Neuronal stem cell (in vitro differentiated cells): Measurements from ENCODE around the gene SERGEF.

Source experiments
- DNase-seq: peaks from one replicate; pipeline ENCODE4 v3.0.0-alpha.2; 2013; ENCODE audit warnings: low spot score
- H2AFZ ChIP-seq: one replicate; pipeline ENCODE4 v1.6.1; 2013; ENCODE audit warnings: mild to moderate bottlenecking, low read length, inconsistent platforms
- H2AK5ac ChIP-seq: 2 replicates; pipeline ENCODE4 v1.6.1; 2013; ENCODE audit warnings: low read depth, mild to moderate bottlenecking, inconsistent platforms, low read length, moderate library complexity, mixed read lengths
- H2BK120ac ChIP-seq: 2 replicates; pipeline ENCODE4 v1.6.1; 2013; ENCODE audit warnings: low read depth, mild to moderate bottlenecking, inconsistent platforms, low read length, moderate library complexity, mixed read lengths
- H2BK12ac ChIP-seq: one replicate; pipeline ENCODE4 v1.6.1; 2013; ENCODE audit warnings: low read length, inconsistent platforms
- H2BK15ac ChIP-seq: 2 replicates; pipeline ENCODE4 v1.6.1; 2013; ENCODE audit warnings: mild to moderate bottlenecking, low read length, inconsistent platforms, mixed read lengths
- H2BK5ac ChIP-seq: one replicate; pipeline ENCODE4 v1.6.1; 2013; ENCODE audit warnings: inconsistent platforms, mild to moderate bottlenecking, low read length, moderate library complexity
- H3K14ac ChIP-seq: one replicate; pipeline ENCODE4 v1.6.1; 2013; ENCODE audit warnings: low read length, inconsistent platforms
- H3K18ac ChIP-seq: 2 replicates; pipeline ENCODE4 v1.6.1; 2013; ENCODE audit warnings: low read length, inconsistent platforms
- H3K23ac ChIP-seq: 2 replicates; pipeline ENCODE4 v1.6.1; 2013; ENCODE audit warnings: low read depth, mild to moderate bottlenecking, mixed read lengths, low read length, inconsistent platforms; ENCODE audit not compliant: poor library complexity
- H3K27ac ChIP-seq: replicated peaks from 3 replicates; pipeline ENCODE4 v1.5.1; 2013; ENCODE audit warnings: low read length, inconsistent platforms
- H3K27me3 ChIP-seq, 3 experiments: 2 replicates each; pipeline ENCODE4 v1.6.1; 2013; ENCODE audit warnings: low read length in 3 of 3, mild to moderate bottlenecking in 2 of 3, inconsistent platforms in 1 of 3, low read depth in 1 of 3, mixed read lengths in 1 of 3, moderate library complexity in 1 of 3; ENCODE audit not compliant: control insufficient read depth in 3 of 3, insufficient read depth in 3 of 3
- H3K36me3 ChIP-seq, 2 donors: replicated peaks in 1 of 2; 2 replicates each; pipeline ENCODE4 v1.6.1; 2013; ENCODE audit warnings: low read length in 2 of 2; ENCODE audit not compliant: control insufficient read depth in 2 of 2, insufficient read depth in 2 of 2
- H3K4ac ChIP-seq: 2 replicates; pipeline ENCODE4 v1.6.1; 2013; ENCODE audit warnings: inconsistent platforms, mild to moderate bottlenecking, low read length, moderate library complexity
- H3K4me1 ChIP-seq, 2 donors: 1 replicate in 1 of 2; 2 replicates in 1 of 2; pipeline ENCODE4 v1.6.1; 2013; ENCODE audit warnings: low read length in 2 of 2, low read depth in 1 of 2; ENCODE audit not compliant: control insufficient read depth in 2 of 2, insufficient read depth in 1 of 2
- H3K4me2 ChIP-seq: one replicate; pipeline ENCODE4 v1.6.1; 2013; ENCODE audit warnings: mild to moderate bottlenecking, low read length, inconsistent platforms; ENCODE audit not compliant: insufficient read depth, poor library complexity, severe bottlenecking
- H3K4me3 ChIP-seq, 2 donors: 2 replicates each; pipeline ENCODE4 v1.5.1; 2013; ENCODE audit warnings: low read length in 2 of 2, mild to moderate bottlenecking in 2 of 2, inconsistent platforms in 1 of 2, moderate library complexity in 1 of 2
- H3K79me1 ChIP-seq: one replicate; pipeline ENCODE4 v1.6.1; 2013; ENCODE audit warnings: low read depth, mild to moderate bottlenecking, inconsistent platforms, low read length, moderate library complexity
- H3K9ac ChIP-seq: one replicate; pipeline ENCODE4 v1.6.1; 2013; ENCODE audit warnings: mild to moderate bottlenecking, low read depth, low read length, inconsistent platforms; ENCODE audit not compliant: poor library complexity
- H3K9me3 ChIP-seq, 2 donors: replicated peaks in 1 of 2; 2 replicates each; pipeline versions ENCODE3 to v1.6.1; 2013; ENCODE audit warnings: low read length in 2 of 2, mild to moderate bottlenecking in 2 of 2, inconsistent platforms in 1 of 2, low read depth in 1 of 2, mixed read lengths in 1 of 2, moderate library complexity in 1 of 2; ENCODE audit not compliant: control insufficient read depth in 2 of 2, insufficient read depth in 1 of 2
- H4K8ac ChIP-seq: one replicate; pipeline ENCODE4 v1.6.1; 2013; ENCODE audit warnings: low read depth, mild to moderate bottlenecking, inconsistent platforms, low read length, moderate library complexity
- H4K91ac ChIP-seq: one replicate; pipeline ENCODE4 v1.6.1; 2013; ENCODE audit warnings: low read length, low read depth, mild to moderate bottlenecking, inconsistent platforms; ENCODE audit not compliant: poor library complexity
- WGBS, 2 donors: extraction: QIAGEN DNeasy Blood & Tissue Kit; methylation state at CpG; one replicate each; pipeline ENCODE4 v1.1.7; 2013; ENCODE audit warnings: missing lambda C conversion rate in 2 of 2, mixed read lengths in 1 of 2; ENCODE audit not compliant: insufficient read length in 2 of 2, insufficient replicate concordance in 1 of 2; ENCODE audit errors: extremely low coverage in 2 of 2; 5-methylcytosine and 5-hydroxymethylcytosine counted together

Gene SERGEF

DNA sequence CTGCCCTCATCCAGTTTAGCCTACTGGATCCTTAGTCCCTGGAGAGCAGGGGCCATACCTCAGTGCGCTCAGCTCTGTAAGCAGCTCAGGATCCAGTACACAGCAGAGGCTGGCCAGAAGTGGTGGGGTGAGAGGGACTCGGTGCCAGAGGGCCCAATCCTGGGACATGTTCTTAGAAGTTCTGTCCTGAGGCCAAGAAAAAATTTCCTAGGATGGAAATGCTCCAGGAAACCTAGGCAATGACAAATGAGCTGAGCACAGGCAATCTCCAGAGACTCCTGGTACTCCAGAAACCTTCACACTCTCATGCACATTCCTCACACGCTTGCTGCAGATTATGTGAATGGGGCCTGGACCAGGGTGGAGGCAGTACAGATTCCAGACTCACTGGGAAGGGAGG is 89.6 kb downstream of the SERGEF start:
- Histone ChIP-seq H3K9me3 (no peaks in the 10 kb centered on the region), H2BK12ac (no peak overlapping the region), H3K27me3 (no peaks in the 10 kb centered on the region), H3K79me1 (no peaks in the 10 kb centered on the region), H2BK120ac (no peak overlapping the region), H3K9ac (no peak overlapping the region), H3K4me3 (no peak overlapping the region), H4K8ac (no peak overlapping the region), H2AFZ (no peak overlapping the region), H3K27ac (no peak overlapping the region), H2BK15ac (no peak overlapping the region), H4K91ac (no peak overlapping the region), H3K36me3 (peaks cover 0 to 12% of the 10 kb centered on the region in 2 donors), H3K18ac (no peak overlapping the region), H3K4ac (no peak overlapping the region), H3K23ac (no peak overlapping the region), H3K4me2 (no peak overlapping the region), H3K14ac (no peak overlapping the region), H3K4me1 (peaks cover 4 to 12% of the 10 kb centered on the region in 2 donors), H2AK5ac (no peak overlapping the region), H2BK5ac (no peak overlapping the region)
- no CpG with 5 or more reads among the region's 3 CpGs for WGBS, 2 donors
- DNase-seq = no peak

DNA sequence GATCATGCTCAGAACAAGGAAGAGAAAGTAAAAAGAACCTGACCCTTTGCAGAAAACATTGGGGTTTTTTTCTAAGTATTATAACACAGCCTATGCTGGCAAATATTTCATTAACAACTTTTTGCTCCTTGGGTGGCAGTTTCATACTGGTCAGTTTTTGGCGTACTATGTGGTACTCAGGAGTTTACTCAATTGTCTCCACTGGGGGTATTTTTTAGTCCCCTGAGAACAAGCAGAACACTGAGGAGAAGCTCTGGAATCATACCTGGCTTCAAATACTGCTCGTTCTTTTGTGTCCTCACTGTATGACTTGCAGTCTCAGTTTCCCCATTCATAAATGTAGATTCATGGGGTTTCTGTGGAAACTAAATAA is 90.4 kb downstream of the SERGEF start:
- Histone ChIP-seq H4K91ac (no peak overlapping the region), H3K4me2 (no peak overlapping the region), H2BK12ac (no peak overlapping the region), H2AK5ac (no peak overlapping the region), H3K4me1 (peaks cover 4 to 12% of the 10 kb centered on the region in 2 donors), H3K79me1 (no peaks in the 10 kb centered on the region), H3K27ac (no peak overlapping the region), H3K4me3 (no peak overlapping the region), H3K9me3 (no peaks in the 10 kb centered on the region), H2BK5ac (no peak overlapping the region), H3K14ac (no peak overlapping the region), H3K23ac (no peak overlapping the region), H2BK120ac (no peak overlapping the region), H3K9ac (no peak overlapping the region), H2BK15ac (no peak overlapping the region), H3K36me3 (peaks cover 0 to 20% of the 10 kb centered on the region in 2 donors), H3K27me3 (no peaks in the 10 kb centered on the region), H3K4ac (no peak overlapping the region), H3K18ac (no peak overlapping the region), H4K8ac (no peak overlapping the region), H2AFZ (no peak overlapping the region)
- WGBS, 2 donors = no CpG with 5 or more reads among the region's 2 CpGs
- DNase-seq = no peak

DNA sequence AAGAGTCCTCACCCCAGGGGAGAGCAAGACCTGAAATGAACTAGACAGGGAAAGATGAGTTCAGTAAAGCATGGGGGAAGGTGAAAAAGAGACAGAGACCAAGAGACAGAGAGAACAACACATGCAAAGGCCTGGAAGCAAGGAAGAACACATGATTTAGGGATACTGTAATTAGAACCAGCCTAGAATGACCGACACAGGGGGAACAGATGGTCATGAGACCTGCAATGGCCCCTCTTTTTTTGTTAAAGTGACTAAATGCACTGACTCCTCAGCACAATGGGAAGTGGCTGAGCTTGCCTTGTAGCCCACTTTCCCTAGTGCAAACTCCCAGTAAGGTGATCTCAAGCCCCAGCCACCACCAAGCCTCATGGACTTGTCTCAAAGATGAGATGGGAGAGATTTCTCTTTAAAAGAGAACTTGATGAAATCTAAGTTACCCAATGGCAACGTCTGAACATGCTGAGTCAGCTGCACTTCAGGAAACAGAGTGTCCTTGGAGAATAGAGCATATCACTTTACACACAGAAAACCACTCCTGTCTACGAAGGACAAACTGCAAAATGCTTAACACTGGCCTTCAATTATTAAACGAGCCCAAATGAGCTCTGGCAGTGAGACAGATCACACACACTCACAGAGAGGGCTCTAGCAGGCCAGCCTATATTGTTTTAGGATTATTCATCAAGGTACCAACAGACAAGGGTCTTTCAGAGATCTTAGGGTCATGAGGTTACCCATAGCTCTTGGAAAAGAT is 91.0 kb downstream of the SERGEF start:
- Histone ChIP-seq H3K18ac (no peak overlapping the region), H3K4me3 (no peak overlapping the region), H3K27me3 (no peaks in the 10 kb centered on the region), H2BK12ac (no peak overlapping the region), H3K9me3 (no peaks in the 10 kb centered on the region), H2BK15ac (no peak overlapping the region), H2BK120ac (no peak overlapping the region), H3K79me1 (no peaks in the 10 kb centered on the region), H3K23ac (no peak overlapping the region), H2BK5ac (no peak overlapping the region), H3K9ac (no peak overlapping the region), H4K8ac (no peak overlapping the region), H3K14ac (no peak overlapping the region), H2AFZ (no peak overlapping the region), H3K4me1 (peaks cover 4 to 12% of the 10 kb centered on the region in 2 donors), H3K4me2 (no peak overlapping the region), H2AK5ac (no peak overlapping the region), H3K4ac (no peak overlapping the region), H3K27ac (no peak overlapping the region), H3K36me3 (peaks cover 0 to 22% of the 10 kb centered on the region in 2 donors), H4K91ac (no peak overlapping the region)
- no CpG with 5 or more reads among the region's 4 CpGs for WGBS, 2 donors
- DNase-seq = no peak

DNA sequence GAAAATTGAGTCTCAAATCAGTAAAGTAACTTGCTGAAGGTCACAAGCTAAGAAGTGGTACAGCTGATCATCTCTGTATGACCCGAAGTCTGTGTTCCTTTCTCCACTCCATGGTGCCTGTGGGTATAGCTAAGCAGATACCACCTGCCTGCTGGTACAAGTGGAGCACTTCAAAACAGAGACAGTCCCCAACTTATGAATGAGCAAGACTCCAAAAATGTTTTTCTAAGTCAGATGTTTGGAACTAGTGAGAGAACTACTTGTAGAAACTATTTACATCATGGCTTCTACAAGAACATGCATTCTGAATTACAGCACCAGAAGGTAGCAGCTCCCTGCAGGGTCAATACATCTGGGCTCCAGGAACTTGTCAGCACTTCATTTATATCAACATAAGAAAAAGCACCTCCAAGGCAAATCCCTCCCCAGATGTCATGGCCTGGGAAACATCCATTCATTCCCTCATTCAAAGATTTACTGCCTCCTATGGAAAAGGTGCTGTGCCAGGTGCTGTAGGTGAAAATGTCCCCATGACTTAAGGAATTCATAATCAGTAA is 94.7 kb downstream of the SERGEF start:
- Histone ChIP-seq H3K23ac (no peak overlapping the region), H2BK5ac (no peak overlapping the region), H2AFZ (no peak overlapping the region), H3K4me1 (peaks cover 4 to 12% of the 10 kb centered on the region in 2 donors), H3K4me3 (no peak overlapping the region), H4K8ac (no peak overlapping the region), H2BK120ac (no peak overlapping the region), H3K27me3 (no peaks in the 10 kb centered on the region), H3K4ac (no peak overlapping the region), H4K91ac (no peak overlapping the region), H3K14ac (no peak overlapping the region), H2BK15ac (no peak overlapping the region), H3K18ac (no peak overlapping the region), H3K9ac (no peak overlapping the region), H2BK12ac (no peak overlapping the region), H3K4me2 (no peak overlapping the region), H2AK5ac (no peak overlapping the region), H3K27ac (no peak overlapping the region), H3K36me3 (peaks cover 0 to 19% of the 10 kb centered on the region in 2 donors), H3K9me3 (peaks cover 0 to 2% of the 10 kb centered on the region in 2 donors), H3K79me1 (no peaks in the 10 kb centered on the region)
- no CpG with 5 or more reads among the region's 1 CpG for WGBS, 2 donors
- DNase-seq = no peak
